Chondrocyte (in vitro differentiated cells): ENCODE results near the gene PABPN1. TPM values are rescaled to one million over a fixed set of nuclear protein-coding genes. Genes with fewer than 3 reads are reported as not detected.

Source experiments
- DNase-seq: peaks from one replicate; pipeline ENCODE4 v3.0.0; 2021; ENCODE audit warnings: mixed read lengths, low spot score
- H3K27ac Mint-ChIP-seq: one replicate; pipeline ENCODE4 v1.8.0; 2021; ENCODE audit warnings: mild to moderate bottlenecking, moderate library complexity, mixed read lengths; ENCODE audit not compliant: unreplicated experiment
- H3K27me3 Mint-ChIP-seq: 2 replicates; pipeline ENCODE4 v1.8.0; 2021; ENCODE audit warnings: low read depth, mixed read lengths
- H3K36me3 Mint-ChIP-seq: 2 replicates; pipeline ENCODE4 v1.8.0; 2021; ENCODE audit warnings: low read depth, mixed read lengths
- H3K4me1 Mint-ChIP-seq: 2 replicates; pipeline ENCODE4 v1.8.0; 2021; ENCODE audit warnings: low read depth, mild to moderate bottlenecking, mixed read lengths
- H3K4me3 Mint-ChIP-seq: one replicate; pipeline ENCODE4 v1.8.0; 2021; ENCODE audit warnings: mild to moderate bottlenecking, moderate library complexity, mixed read lengths; ENCODE audit not compliant: unreplicated experiment
- H3K9me3 Mint-ChIP-seq: 2 replicates; pipeline ENCODE4 v1.8.0; 2021; ENCODE audit warnings: low read depth, mixed read lengths
- CTCF ChIP-seq: fragments of 200-600 bp; sonication (generic); IDR thresholded peaks from 2 replicates; pipeline ENCODE4 v1.5.0; 2021; ENCODE audit warnings: antibody characterized with exemption, mild to moderate bottlenecking, moderate library complexity
- total RNA-seq: library from RNA; stranded (reverse); gene quantifications from 3 replicates; pipeline ENCODE4 v1.2.1, GENCODE V29; 2021

PABPN1 gene
- total RNA-seq, 1 donor from 2014 or later, result 135 TPM

- peak; percentile 31 for TF ChIP-seq CTCF
- H3K4me3 Mint-ChIP-seq, result no peak overlapping the region
- no peak overlapping the region for H3K27ac Mint-ChIP-seq
- H3K27me3 Mint-ChIP-seq, result no peaks in the 10 kb centered on the region
- H3K9me3 Mint-ChIP-seq, result no peaks in the 10 kb centered on the region
- DNase-seq, result no peak
- H3K4me1 Mint-ChIP-seq, result peaks cover 21% of the 10 kb centered on the region
- peaks cover 16% of the 10 kb centered on the region for H3K36me3 Mint-ChIP-seq
Measured at GRCh38 chr14:23360496-23360895, 39.2 kb downstream of the PABPN1 start.

GRCh38 chr14:23361320-23361719 lies 40.1 kb downstream of the PABPN1 start:
- Mint-ChIP-seq H3K27me3 (no peaks in the 10 kb centered on the region), H3K4me3 (no peak overlapping the region), H3K27ac (peak overlapping the region; percentile 68), H3K36me3 (peaks cover 13% of the 10 kb centered on the region), H3K9me3 (no peaks in the 10 kb centered on the region), H3K4me1 (peaks cover 21% of the 10 kb centered on the region)
- DNase-seq, result no peak
- no peak for TF ChIP-seq CTCF

- no peak for DNase-seq
- Mint-ChIP-seq H3K27me3 (no peaks in the 10 kb centered on the region), H3K4me1 (peaks cover 25% of the 10 kb centered on the region), H3K27ac (peak overlapping the region; percentile 64), H3K36me3 (peaks cover 11% of the 10 kb centered on the region), H3K4me3 (no peak overlapping the region), H3K9me3 (no peaks in the 10 kb centered on the region)
- TF ChIP-seq CTCF, result no peak
Measured at GRCh38 chr14:23361763-23362162, 40.5 kb downstream of the PABPN1 start.

GRCh38 chr14:23362200-23362599 lies 40.9 kb downstream of the PABPN1 start:
- peak; percentile 44 for TF ChIP-seq CTCF
- Mint-ChIP-seq H3K36me3 (peaks cover 11% of the 10 kb centered on the region), H3K27me3 (no peaks in the 10 kb centered on the region), H3K27ac (no peak overlapping the region), H3K9me3 (no peaks in the 10 kb centered on the region), H3K4me3 (no peak overlapping the region), H3K4me1 (peaks cover 28% of the 10 kb centered on the region)
- DNase-seq, result no peak

- Mint-ChIP-seq H3K27ac (peak overlapping the region; percentile 97), H3K27me3 (peaks cover 2% of the 10 kb centered on the region)
- no peak for DNase-seq
Measured at GRCh38 chr14:23364164-23365035, 43.1 kb downstream of the PABPN1 start.

More at GRCh38 chr14:23364164-23365035, 43.1 kb downstream of the PABPN1 start:
- peaks cover 28% of the 10 kb centered on the region for H3K4me1 Mint-ChIP-seq
- no peaks in the 10 kb centered on the region for H3K9me3 Mint-ChIP-seq
- H3K36me3 Mint-ChIP-seq, result peaks cover 8% of the 10 kb centered on the region
- H3K4me3 Mint-ChIP-seq, result peak overlapping the region; percentile 93
- TF ChIP-seq CTCF, result no peak
